Central memory CD8-positive, alpha-beta T cell (primary cell): ENCODE results near the gene TP53TG3C.
"Not testable (repeated sequence)": the region's sequence is repeated elsewhere in the genome, so short reads cannot be mapped to it uniquely, and the experiment has no call there.

Experiments used
- ATAC-seq: fragments of 150-1000 bp; cut with Tn5 transposase; replicated peaks from 2 replicates; pipeline ENCODE4 v1.10.0; 2022; ENCODE audit warnings: mild to moderate bottlenecking, moderate FRiP score, moderate number of reproducible peaks; ENCODE audit not compliant: poor library complexity, severe bottlenecking; ENCODE audit errors: extremely low read depth
- DNase-seq, 2 donors: peaks; one replicate each; pipeline ENCODE4 v3.0.0; 2021; ENCODE audit warnings: low spot score in 2 of 2
- H3K27ac Mint-ChIP-seq: one replicate; pipeline ENCODE4 v1.8.0; 2022; ENCODE audit warnings: low read depth, mild to moderate bottlenecking, moderate library complexity, mixed read lengths
- H3K27me3 Mint-ChIP-seq: one replicate; pipeline ENCODE4 v1.8.0; 2022; ENCODE audit warnings: mixed read lengths
- H3K36me3 Mint-ChIP-seq: one replicate; pipeline ENCODE4 v1.8.0; 2022; ENCODE audit warnings: mild to moderate bottlenecking, moderate library complexity, mixed read lengths; ENCODE audit not compliant: insufficient read depth
- H3K4me1 Mint-ChIP-seq: one replicate; pipeline ENCODE4 v1.8.0; 2022; ENCODE audit warnings: mixed read lengths
- H3K4me3 Mint-ChIP-seq: one replicate; pipeline ENCODE4 v1.8.0; 2022; ENCODE audit warnings: mild to moderate bottlenecking, moderate library complexity, mixed read lengths
- H3K9me3 Mint-ChIP-seq: one replicate; pipeline ENCODE4 v1.8.0; 2022; ENCODE audit warnings: mixed read lengths

Gene TP53TG3C

DNA sequence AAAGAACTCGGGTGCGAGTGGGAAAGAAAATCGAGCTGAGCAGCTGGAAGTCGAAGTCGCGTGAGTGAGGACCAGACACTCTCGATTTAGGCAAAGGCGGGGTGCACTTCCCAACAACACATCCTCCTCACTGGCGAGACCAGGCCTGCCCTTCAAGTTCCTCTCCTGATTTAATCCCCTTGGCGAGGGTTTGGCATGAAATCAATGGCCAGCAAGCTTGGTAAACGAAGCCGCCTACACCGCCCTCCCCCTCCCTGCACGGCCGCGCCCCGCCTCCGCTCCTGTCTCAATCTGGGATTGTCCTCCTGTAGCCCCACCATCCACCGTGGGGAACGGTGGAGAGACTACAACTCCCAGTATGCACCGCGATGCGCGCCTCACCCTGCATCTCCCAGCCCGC is at the start of gene TP53TG3C:
Gene TP53TG3C (plus strand): TSS at position 301 of the 400 bp plus-strand sequence. CDS start 68 bp downstream, at position 369.
- not testable (repeated sequence) for H3K9me3 Mint-ChIP-seq, H3K27me3 Mint-ChIP-seq, ATAC-seq, H3K4me3 Mint-ChIP-seq, H3K36me3 Mint-ChIP-seq, H3K27ac Mint-ChIP-seq, H3K4me1 Mint-ChIP-seq, DNase-seq
